HG02981 (cell line): ENCODE results near the gene AIG1.
A peak's percentile ranks its signal among the peaks of the same experiment; 100 is the strongest.

Experiments
- ATAC-seq: cut with Tn5 transposase; IDR thresholded peaks from one replicate; pipeline ENCODE4 v1.9.1; 2021; ENCODE audit warnings: mild to moderate bottlenecking, moderate library complexity; ENCODE audit not compliant: unreplicated experiment

AIG1 gene

GRCh38 chr6:143349530-143349929 lies 288.8 kb downstream of the AIG1 start:
- no peak for ATAC-seq

GRCh38 chr6:143356101-143356880 lies 295.6 kb downstream of the AIG1 start:
- ATAC-seq, result no peak

- no peak for ATAC-seq
Observed at GRCh38 chr6:143357152-143357551, 296.5 kb downstream of the AIG1 start.

GRCh38 chr6:143357561-143358255 lies 297.0 kb downstream of the AIG1 start:
- ATAC-seq, result no peak

- ATAC-seq, result no peak
Observed at GRCh38 chr6:143361536-143362191, 301.0 kb downstream of the AIG1 start.

- no peak for ATAC-seq
Observed at GRCh38 chr6:143362192-143362558, 301.5 kb downstream of the AIG1 start.

- no peak for ATAC-seq
Observed at GRCh38 chr6:143363299-143363698, 302.6 kb downstream of the AIG1 start.

- peak; percentile 98 for ATAC-seq
Observed at GRCh38 chr6:143368426-143368825, 307.7 kb downstream of the AIG1 start.

- no peak for ATAC-seq
Observed at GRCh38 chr6:143369971-143370370, 309.3 kb downstream of the AIG1 start.

GRCh38 chr6:143370812-143371370 lies 310.2 kb downstream of the AIG1 start:
- ATAC-seq, result no peak

GRCh38 chr6:143372199-143372882 lies 311.7 kb downstream of the AIG1 start:
- ATAC-seq, result no peak

GRCh38 chr6:143374014-143374413 lies 313.3 kb downstream of the AIG1 start:
- no peak for ATAC-seq

- no peak for ATAC-seq
Observed at GRCh38 chr6:143375022-143375585, 314.4 kb downstream of the AIG1 start.

- ATAC-seq, result no peak
Observed at GRCh38 chr6:143376375-143376774, 315.7 kb downstream of the AIG1 start.

GRCh38 chr6:143376861-143377260 lies 316.2 kb downstream of the AIG1 start:
- ATAC-seq, result no peak

- ATAC-seq, result no peak
Observed at GRCh38 chr6:143385636-143386035, 324.9 kb downstream of the AIG1 start.

GRCh38 chr6:143390278-143390677 lies 329.6 kb downstream of the AIG1 start:
- no peak for ATAC-seq
